ENCODE data around the gene ADORA1. TPM values are rescaled to one million over a fixed set of nuclear protein-coding genes. Genes with fewer than 3 reads are reported as not detected.

The ADORA1 gene
- total RNA-seq, 2 experiments from 2014 or later = not detected

DNA sequence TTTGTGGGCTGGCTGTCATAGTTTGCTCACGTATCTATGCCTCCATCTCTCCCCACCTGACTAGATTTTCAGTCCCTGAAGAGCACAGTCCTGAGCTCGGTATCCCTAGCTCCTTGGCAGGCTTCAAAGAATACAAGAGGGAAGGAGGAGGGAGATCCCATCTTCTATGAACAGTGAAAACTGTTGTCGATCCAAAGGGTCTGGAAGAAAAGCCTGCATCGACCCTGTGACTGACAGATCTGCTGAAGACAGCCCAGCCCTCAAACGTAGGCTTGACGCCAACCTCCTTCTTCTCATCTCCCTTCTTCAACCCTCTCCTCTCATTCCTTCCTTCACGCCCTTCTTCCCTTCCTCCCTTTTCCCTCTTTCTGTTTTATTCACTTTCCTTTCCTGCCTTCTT, 13.3 kb upstream of the ADORA1 start:
- Histone ChIP-seq H3K4me2 (ENCODE audit: low read length) (no peak overlapping the region), H3K9me2 (ENCODE audit: insufficient read depth, low read length) (no peaks in the 10 kb centered on the region)

DNA sequence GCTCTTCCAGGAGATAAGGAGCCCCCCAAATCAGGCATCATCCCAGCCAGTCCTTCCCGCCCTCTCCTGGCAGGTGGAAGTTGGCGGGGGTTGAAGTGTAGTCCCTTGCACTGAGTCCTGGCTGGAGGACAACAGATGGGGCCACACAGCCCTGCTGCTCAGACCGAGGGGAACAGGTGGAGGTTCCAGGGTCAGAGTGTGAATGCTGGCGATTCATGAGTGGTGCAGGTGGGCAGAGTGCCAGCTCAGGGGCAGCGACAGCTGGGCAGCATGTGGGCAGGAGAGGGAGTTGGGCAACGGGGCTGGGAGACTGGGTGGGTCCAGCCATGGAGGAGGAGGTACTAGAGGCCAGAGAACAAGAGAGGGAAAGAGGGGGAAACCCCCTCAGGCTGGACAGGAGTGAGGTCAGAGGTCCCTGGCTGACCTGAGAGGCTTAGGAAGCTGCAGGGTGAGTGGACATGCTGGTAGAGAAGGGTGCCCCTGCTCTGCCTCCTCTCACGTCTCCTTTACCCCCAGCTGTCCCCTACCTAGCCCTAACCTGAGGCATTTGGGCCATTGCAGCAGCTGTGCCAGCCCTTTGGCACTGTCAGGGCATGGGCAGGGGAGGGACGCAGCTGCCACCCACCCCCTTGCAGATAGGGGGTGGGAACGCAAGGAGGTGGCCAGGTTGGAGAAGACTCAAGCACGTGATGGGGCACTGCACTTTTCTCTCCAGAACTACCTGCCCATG, 11.3 kb upstream of the ADORA1 start:
- no peak for DNase-seq (ENCODE audit: low spot score)
- no peak overlapping the region for H3K4me3 ChIP-seq (ENCODE audit: low read depth, low read length, poor library complexity, severe bottlenecking)
- no peaks in the 10 kb centered on the region for H4K20me1 ChIP-seq (ENCODE audit: insufficient read depth, low read length)
- H3K4me2 ChIP-seq (ENCODE audit: low read length) = no peak overlapping the region
- POLR2A ChIA-PET = no interaction called here
- intact Hi-C loops (cut with micrococcal nuclease; ENCODE audit: unreplicated experiment) = no loop called here
- H3K27ac ChIP-seq (ENCODE audit: low read depth, low read length, poor library complexity, severe bottlenecking) = no peak overlapping the region
- no peaks in the 10 kb centered on the region for H3K79me2 ChIP-seq (ENCODE audit: insufficient read depth, low read depth, low read length)
- no peak overlapping the region for H2AFZ ChIP-seq (ENCODE audit: low read length)
- H3K9me2 ChIP-seq (ENCODE audit: insufficient read depth, low read length) = no peaks in the 10 kb centered on the region
- no TSS peak for BruUV-seq (replicated peaks)
- no peaks in the 10 kb centered on the region for H3K9me3 ChIP-seq (ENCODE audit: low read length)
- H3K4me1 ChIP-seq (ENCODE audit: insufficient read depth, low read length, poor library complexity, severe bottlenecking) = no peaks in the 10 kb centered on the region
- no peaks in the 10 kb centered on the region for H3K36me3 ChIP-seq (ENCODE audit: insufficient read depth, low read length)
- CTCF ChIA-PET (ENCODE audit: unreplicated experiment) = no interaction called here
- no peak for TF ChIP-seq EZH2phosphoT487 (IDR thresholded peaks at IDR 0.05; ENCODE audit: borderline replicate concordance, low read depth, low read length)
- TF ChIP-seq, protein P1, sequence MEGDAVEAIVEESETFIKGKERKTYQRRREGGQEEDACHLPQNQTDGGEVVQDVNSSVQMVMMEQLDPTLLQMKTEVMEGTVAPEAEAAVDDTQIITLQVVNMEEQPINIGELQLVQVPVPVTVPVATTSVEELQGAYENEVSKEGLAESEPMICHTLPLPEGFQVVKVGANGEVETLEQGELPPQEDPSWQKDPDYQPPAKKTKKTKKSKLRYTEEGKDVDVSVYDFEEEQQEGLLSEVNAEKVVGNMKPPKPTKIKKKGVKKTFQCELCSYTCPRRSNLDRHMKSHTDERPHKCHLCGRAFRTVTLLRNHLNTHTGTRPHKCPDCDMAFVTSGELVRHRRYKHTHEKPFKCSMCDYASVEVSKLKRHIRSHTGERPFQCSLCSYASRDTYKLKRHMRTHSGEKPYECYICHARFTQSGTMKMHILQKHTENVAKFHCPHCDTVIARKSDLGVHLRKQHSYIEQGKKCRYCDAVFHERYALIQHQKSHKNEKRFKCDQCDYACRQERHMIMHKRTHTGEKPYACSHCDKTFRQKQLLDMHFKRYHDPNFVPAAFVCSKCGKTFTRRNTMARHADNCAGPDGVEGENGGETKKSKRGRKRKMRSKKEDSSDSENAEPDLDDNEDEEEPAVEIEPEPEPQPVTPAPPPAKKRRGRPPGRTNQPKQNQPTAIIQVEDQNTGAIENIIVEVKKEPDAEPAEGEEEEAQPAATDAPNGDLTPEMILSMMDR (conservative IDR thresholded peaks at IDR 0.05; ENCODE audit: low read length) = no peak

More for the DNA sequence above, 13.3 kb upstream of the ADORA1 start:
- BruUV-seq (replicated peaks) = no TSS peak
- no peak for DNase-seq (ENCODE audit: low spot score)
- H3K4me1 ChIP-seq (ENCODE audit: insufficient read depth, low read length, poor library complexity, severe bottlenecking) = no peaks in the 10 kb centered on the region
- no peak overlapping the region for H3K27ac ChIP-seq (ENCODE audit: low read depth, low read length, poor library complexity, severe bottlenecking)
- H2AFZ ChIP-seq (ENCODE audit: low read length) = no peak overlapping the region
- TF ChIP-seq, protein P1 (conservative IDR thresholded peaks at IDR 0.05; ENCODE audit: low read length) = no peak
- TF ChIP-seq EZH2phosphoT487 (IDR thresholded peaks at IDR 0.05; ENCODE audit: borderline replicate concordance, low read depth, low read length) = no peak
- no peaks in the 10 kb centered on the region for H4K20me1 ChIP-seq (ENCODE audit: insufficient read depth, low read length)
- H3K36me3 ChIP-seq (ENCODE audit: insufficient read depth, low read length) = no peaks in the 10 kb centered on the region
- H3K9me3 ChIP-seq (ENCODE audit: low read length) = no peaks in the 10 kb centered on the region
- no peaks in the 10 kb centered on the region for H3K79me2 ChIP-seq (ENCODE audit: insufficient read depth, low read depth, low read length)
- intact Hi-C loops (cut with micrococcal nuclease; ENCODE audit: unreplicated experiment) = no loop called here
- POLR2A ChIA-PET = interaction anchor here (0.8 kb wide), 1 partner anchor 16 kb away, joined by 3 read pairs; no protein-coding TSS in a partner anchor
- CTCF ChIA-PET (ENCODE audit: unreplicated experiment) = no interaction called here
- H3K4me3 ChIP-seq (ENCODE audit: low read depth, low read length, poor library complexity, severe bottlenecking) = no peak overlapping the region
